ENCODE data around the gene NPLOC4. TPM values are rescaled to one million over a fixed set of nuclear protein-coding genes. Genes with fewer than 3 reads are reported as not detected.

NPLOC4 gene
- total and polyA plus RNA-seq, 2 of the 8 experiments (the other 6 are each of a cell fraction or from before 2014, with no cell fraction given), result 70.7 to 92.7 TPM

DNA sequence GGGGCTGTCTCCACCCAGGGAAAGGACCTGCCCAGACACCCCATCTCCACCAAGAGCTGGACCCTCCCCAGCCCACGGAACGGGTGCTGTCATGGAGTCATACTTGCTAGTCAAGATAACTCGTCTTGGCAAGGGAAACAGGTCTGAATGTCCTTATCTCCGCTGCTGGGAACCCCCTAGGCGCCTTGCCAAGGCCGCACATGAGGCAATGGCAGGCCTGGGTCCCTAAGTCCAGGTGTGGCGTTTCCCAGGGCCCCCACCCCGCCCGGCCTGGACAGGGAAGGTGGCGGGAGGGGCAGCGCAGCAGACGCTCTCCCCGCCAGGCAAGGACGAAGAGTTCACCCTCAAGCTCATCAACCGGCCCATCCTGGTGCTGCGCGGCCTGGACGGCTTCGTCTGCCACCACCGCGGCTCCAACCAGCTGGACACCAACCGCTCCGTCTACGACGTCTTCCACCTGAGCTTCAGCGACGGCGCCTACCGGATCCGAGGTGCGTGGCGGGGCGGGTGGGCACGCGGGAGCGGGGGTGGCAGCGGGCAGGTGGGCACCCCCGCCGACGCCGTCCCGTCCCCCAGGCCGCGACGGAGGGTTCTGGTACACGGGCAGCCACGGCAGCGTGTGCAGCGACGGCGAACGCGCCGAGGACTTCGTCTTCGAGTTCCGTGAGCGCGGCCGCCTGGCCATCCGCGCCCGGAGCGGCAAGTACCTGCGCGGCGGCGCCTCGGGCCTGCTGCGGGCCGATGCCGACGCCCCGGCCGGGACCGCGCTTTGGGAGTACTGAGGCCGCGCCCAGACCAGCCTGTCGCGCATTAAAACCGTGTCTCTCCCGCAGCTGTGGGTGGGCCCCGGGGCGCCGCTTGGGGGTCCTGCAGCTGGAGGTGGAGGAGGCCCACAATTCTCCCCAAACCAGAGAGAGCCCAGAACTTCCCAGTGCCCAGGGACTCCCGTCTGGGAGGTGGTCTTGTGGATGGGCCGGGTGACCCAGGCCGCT is 100.3 kb downstream of the NPLOC4 start (continued):
- TF ChIP-seq, protein P1, sequence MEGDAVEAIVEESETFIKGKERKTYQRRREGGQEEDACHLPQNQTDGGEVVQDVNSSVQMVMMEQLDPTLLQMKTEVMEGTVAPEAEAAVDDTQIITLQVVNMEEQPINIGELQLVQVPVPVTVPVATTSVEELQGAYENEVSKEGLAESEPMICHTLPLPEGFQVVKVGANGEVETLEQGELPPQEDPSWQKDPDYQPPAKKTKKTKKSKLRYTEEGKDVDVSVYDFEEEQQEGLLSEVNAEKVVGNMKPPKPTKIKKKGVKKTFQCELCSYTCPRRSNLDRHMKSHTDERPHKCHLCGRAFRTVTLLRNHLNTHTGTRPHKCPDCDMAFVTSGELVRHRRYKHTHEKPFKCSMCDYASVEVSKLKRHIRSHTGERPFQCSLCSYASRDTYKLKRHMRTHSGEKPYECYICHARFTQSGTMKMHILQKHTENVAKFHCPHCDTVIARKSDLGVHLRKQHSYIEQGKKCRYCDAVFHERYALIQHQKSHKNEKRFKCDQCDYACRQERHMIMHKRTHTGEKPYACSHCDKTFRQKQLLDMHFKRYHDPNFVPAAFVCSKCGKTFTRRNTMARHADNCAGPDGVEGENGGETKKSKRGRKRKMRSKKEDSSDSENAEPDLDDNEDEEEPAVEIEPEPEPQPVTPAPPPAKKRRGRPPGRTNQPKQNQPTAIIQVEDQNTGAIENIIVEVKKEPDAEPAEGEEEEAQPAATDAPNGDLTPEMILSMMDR (IDR thresholded peaks at IDR 0.05; ENCODE audit: control extremely low read depth in 1 of 3, insufficient read depth in 1 of 3, low read depth in 1 of 3, low read length in 3 of 3), result no peak
- TF ChIP-seq SAP30 (IDR thresholded peaks at IDR 0.05; ENCODE audit: insufficient read depth, insufficient replicate concordance, low read length) (no peak), NRF1 (IDR thresholded peaks at IDR 0.05; ENCODE audit: low read depth, low read length) (no peak), RXRA (IDR thresholded peaks at IDR 0.05; ENCODE audit: insufficient read depth, low read depth, low read length) (no peak), PHF8 (conservative IDR thresholded peaks at IDR 0.05; ENCODE audit: low read depth, low read length) (no peak), SUZ12 (IDR thresholded peaks at IDR 0.05; ENCODE audit: low read length) (peak; percentile 48)

All from H1 (cell line).